Stimulated activated CD4-positive, alpha-beta T cell treated with anti-CD3 and anti-CD28 coated beads, Interleukin-15, amount 100 ng/mL, for 1 hour (primary cell): ENCODE measurements around the gene ST3GAL6.
"Not testable (repeated sequence)": the region's sequence is repeated elsewhere in the genome, so short reads cannot be mapped to it uniquely, and the experiment has no call there.

Experiments
- DNase-seq, 2 donors: peaks; one replicate each; pipeline ENCODE4 v3.0.0-alpha.2; 2020; ENCODE audit warnings: low read depth in 1 of 2, low spot score in 1 of 2

ST3GAL6 gene

GRCh38 chr3:98799479-98799878, 36.3 kb downstream of the ST3GAL6 start:
- DNase-seq = no peak

- DNase-seq = no peak
Observed at GRCh38 chr3:98800401-98800800, 37.3 kb downstream of the ST3GAL6 start.

- no peak for DNase-seq
Observed at GRCh38 chr3:98801043-98801747, 38.1 kb downstream of the ST3GAL6 start.

GRCh38 chr3:98805571-98805970, 42.4 kb downstream of the ST3GAL6 start:
- no peak for DNase-seq

GRCh38 chr3:98806521-98806920, 43.4 kb downstream of the ST3GAL6 start:
- no peak for DNase-seq

GRCh38 chr3:98807011-98807410, 43.9 kb downstream of the ST3GAL6 start:
- no peak for DNase-seq

- DNase-seq = no peak
Observed at GRCh38 chr3:98807561-98807960, 44.4 kb downstream of the ST3GAL6 start.

- DNase-seq = no peak
Observed at GRCh38 chr3:98808071-98808470, 44.9 kb downstream of the ST3GAL6 start.

- no peak for DNase-seq
Observed at GRCh38 chr3:98809557-98809956, 46.4 kb downstream of the ST3GAL6 start.

- no peak for DNase-seq
Observed at GRCh38 chr3:98811048-98811447, 47.9 kb downstream of the ST3GAL6 start.

- no peak for DNase-seq
Observed at GRCh38 chr3:98812851-98813374, 49.8 kb downstream of the ST3GAL6 start.

GRCh38 chr3:98814817-98815420, 51.8 kb downstream of the ST3GAL6 start:
- no peak for DNase-seq

GRCh38 chr3:98817547-98818041, 54.5 kb downstream of the ST3GAL6 start:
- DNase-seq = no peak

- no peak for DNase-seq
Observed at GRCh38 chr3:98821063-98821462, 57.9 kb downstream of the ST3GAL6 start.

- DNase-seq = no peak
Observed at GRCh38 chr3:98823791-98824190, 60.7 kb downstream of the ST3GAL6 start.

GRCh38 chr3:98824256-98824655, 61.1 kb downstream of the ST3GAL6 start:
- no peak for DNase-seq

- no peak for DNase-seq
Observed at GRCh38 chr3:98826126-98826525, 63.0 kb downstream of the ST3GAL6 start.

GRCh38 chr3:98827221-98827920, 64.2 kb downstream of the ST3GAL6 start:
- DNase-seq = no peak

GRCh38 chr3:98829246-98829832, 66.2 kb downstream of the ST3GAL6 start:
- no peak for DNase-seq

GRCh38 chr3:98831060-98831459, 67.9 kb downstream of the ST3GAL6 start:
- not testable (repeated sequence) for DNase-seq

GRCh38 chr3:98839846-98840245, 76.7 kb downstream of the ST3GAL6 start:
- no peak for DNase-seq
